Transverse colon (tissue), 4 donors: ENCODE data around the gene UBE2F.
A peak's percentile ranks its signal among the peaks of the same experiment; 100 is the strongest.

Experiments used
- CTCF ChIP-seq, 5 experiments: fragments of 200-600 bp in 3 of 5; fragments of 450-650 bp in 2 of 5; sonication (generic) in 3 of 5; IDR thresholded peaks; 1 replicate in 2 of 5; 2 replicates in 3 of 5; pipeline ENCODE4 v1.5.1; 2016 to 2017; ENCODE audit warnings: antibody characterized with exemption in 5 of 5, inconsistent platforms in 3 of 5, mild to moderate bottlenecking in 2 of 5, moderate library complexity in 1 of 5
- EP300 ChIP-seq: sonication (generic); formaldehyde crosslinking; IDR thresholded peaks from one replicate; pipeline ENCODE4 v1.6.1; 2017; ENCODE audit warnings: antibody characterized with exemption, low read depth
- POLR2A ChIP-seq: fragments of 450-650 bp; IDR thresholded peaks from one replicate; pipeline ENCODE4 v1.6.1; 2016; ENCODE audit warnings: antibody characterized with exemption, mild to moderate bottlenecking, moderate library complexity
- POLR2AphosphoS5 ChIP-seq, 3 donors: sonication (generic); formaldehyde crosslinking; IDR thresholded peaks; one replicate each; pipeline ENCODE4 v1.6.1; 2016; ENCODE audit warnings: antibody characterized with exemption in 3 of 3

GRCh38 chr2:237968048-237968862, 1.4 kb downstream of the UBE2F start:
- TF ChIP-seq CTCF (IDR thresholded peaks at IDR 0.05), result no peak
- TF ChIP-seq EP300, result no peak
- TF ChIP-seq POLR2AphosphoS5 (IDR thresholded peaks at IDR 0.05), result peak in 2 of 3 donors; percentile 9 to 32
- no peak for TF ChIP-seq POLR2A
